HG02588 (cell line): ENCODE data around the gene PPM1G.
"Not testable (repeated sequence)": the region's sequence is repeated elsewhere in the genome, so short reads cannot be mapped to it uniquely, and the experiment has no call there.

Experiments
- ATAC-seq: cut with Tn5 transposase; IDR thresholded peaks from one replicate; pipeline ENCODE4 v1.9.1; 2021; ENCODE audit warnings: mild to moderate bottlenecking, moderate library complexity; ENCODE audit not compliant: unreplicated experiment

The PPM1G gene

DNA sequence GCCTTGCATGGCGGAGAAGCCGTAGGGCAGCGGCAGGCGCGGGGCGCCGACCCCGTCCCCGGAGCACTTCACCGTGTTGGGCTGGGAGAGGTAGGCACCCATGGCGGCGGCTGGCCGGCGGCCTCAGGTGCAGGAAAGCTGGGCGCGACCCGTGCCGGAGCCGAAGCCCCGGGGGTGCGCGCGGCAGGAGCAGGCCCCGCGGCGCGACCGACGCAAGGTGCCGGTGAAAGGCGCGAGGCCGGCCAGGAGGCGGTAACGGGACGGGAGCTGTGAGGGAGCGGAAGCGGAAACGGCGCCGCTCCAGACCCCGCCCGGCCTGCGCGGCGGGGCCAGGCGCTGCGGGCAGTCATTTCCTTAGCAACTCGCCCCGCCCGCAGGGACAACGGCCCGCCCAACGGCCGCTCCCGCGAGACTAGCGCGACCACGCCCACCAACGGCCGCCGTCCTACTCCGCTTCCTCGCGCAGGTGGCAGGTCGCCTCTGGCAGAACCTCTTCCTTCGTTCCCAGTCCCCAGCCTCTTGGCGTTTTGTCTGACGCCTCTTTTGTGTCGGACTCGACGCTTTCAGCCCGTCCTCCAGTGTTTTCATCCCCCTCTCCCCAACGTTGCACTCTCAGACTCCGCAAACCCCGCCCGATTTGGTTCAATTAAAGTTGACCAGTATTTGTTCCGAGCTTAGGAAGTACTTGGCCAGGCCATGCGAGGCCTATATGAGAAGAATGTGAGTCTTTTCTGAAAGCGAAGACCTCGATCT lies at the start of gene PPM1G:
TSS of gene PPM1G (minus strand) at position 271 of the 753 bp plus-strand sequence. CDS start at position 102, 169 bp downstream.
- ATAC-seq, result peak; percentile 93

- no peak for ATAC-seq
Measured at GRCh38 chr2:27453968-27454367, 44.6 kb upstream of the PPM1G start.

- no peak for ATAC-seq
Measured at GRCh38 chr2:27451095-27451494, 41.7 kb upstream of the PPM1G start.

DNA sequence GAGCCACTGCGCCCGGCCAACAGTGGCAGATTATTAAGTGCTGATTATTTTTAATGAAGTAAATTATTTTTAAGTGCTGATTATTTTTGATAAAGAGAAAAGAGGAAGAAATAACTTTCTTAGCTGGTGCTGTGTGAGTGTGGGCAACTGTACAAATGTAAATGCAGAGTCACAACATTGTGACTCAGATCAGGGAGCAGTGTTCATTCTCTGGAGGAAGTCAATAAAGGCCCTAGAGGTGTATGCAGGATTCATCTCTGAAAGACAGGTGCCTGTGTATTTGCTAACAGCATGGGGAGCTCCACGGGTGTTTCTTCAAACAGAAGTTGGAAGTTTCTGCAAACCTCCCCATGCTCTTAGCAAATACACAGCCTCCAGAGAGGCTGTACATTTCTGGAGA lies 39.0 kb upstream of the PPM1G start:
- no peak for ATAC-seq

DNA sequence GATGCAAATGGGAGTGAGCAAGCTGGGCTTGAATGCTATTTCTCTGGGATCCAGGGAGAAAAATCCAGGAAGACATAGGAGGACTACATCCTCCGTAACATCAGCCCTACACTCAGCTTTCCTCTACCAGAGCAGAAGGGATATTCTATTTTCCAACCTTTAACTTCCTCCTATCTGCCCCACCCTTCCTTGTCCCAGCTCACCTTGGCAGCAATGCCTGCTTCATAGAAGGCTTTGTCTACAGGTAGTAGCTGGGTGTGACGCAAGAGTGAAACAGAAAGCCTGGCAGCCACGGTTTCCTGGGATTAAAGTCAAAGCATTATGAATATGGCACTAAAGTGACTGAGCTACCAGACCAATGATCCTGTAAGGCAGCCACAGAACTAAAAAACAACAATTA lies 36.7 kb upstream of the PPM1G start:
- ATAC-seq, result no peak

DNA sequence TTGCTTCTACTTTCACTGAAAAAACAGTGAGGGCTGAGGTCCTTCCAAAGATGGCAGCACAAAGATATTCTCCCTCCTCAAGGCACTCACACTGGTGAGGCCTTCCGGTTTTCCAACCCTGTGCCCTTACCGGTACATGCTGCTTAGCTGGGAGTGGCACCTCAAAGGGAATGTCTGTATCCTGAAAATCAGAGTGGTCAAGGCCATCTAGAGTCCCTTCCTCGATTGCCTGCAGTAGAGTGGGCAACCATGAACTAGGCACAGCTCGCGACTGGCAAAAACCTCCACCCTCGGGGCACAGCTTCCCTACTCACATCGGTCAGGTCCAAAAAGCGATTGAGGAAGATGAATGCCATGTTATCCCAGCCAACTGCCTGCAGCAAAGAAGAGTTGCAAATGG lies 36.2 kb upstream of the PPM1G start:
- ATAC-seq, result no peak

DNA sequence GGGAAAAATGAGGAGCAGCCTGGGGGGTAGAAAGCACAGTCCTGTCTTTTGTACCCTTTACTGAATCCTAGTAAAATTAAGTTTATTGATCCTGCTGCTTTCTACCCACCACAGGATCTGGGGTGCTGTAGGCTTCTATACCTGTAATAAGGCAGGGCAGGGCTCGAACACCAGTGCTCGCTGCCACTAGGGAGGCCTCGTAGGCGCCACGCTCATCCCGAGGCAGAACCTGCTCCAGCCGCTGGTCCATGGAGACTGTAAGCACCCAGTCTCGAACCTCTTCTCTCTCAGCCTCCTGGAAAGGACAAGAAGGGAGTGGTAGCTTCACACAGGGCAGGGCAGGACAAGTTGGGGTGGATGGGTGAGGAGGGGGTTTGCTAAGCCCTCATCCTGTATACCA lies 35.8 kb upstream of the PPM1G start:
- ATAC-seq, result no peak

DNA sequence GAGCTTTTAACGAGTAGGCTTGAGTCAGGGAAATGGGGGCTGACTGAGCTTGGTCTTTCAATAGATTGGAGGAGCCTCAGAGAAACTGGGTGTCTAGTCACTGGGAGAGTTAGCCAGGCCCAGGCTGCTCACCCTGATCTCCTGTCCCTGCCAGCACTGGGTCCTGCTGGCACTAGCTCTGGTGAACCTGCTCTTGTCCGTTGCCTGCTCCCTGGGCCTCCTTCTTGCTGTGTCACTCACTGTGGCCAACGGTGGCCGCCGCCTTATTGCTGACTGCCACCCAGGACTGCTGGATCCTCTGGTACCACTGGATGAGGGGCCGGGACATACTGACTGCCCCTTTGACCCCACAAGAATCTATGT lies 33.5 kb upstream of the PPM1G start:
- no peak for ATAC-seq

DNA sequence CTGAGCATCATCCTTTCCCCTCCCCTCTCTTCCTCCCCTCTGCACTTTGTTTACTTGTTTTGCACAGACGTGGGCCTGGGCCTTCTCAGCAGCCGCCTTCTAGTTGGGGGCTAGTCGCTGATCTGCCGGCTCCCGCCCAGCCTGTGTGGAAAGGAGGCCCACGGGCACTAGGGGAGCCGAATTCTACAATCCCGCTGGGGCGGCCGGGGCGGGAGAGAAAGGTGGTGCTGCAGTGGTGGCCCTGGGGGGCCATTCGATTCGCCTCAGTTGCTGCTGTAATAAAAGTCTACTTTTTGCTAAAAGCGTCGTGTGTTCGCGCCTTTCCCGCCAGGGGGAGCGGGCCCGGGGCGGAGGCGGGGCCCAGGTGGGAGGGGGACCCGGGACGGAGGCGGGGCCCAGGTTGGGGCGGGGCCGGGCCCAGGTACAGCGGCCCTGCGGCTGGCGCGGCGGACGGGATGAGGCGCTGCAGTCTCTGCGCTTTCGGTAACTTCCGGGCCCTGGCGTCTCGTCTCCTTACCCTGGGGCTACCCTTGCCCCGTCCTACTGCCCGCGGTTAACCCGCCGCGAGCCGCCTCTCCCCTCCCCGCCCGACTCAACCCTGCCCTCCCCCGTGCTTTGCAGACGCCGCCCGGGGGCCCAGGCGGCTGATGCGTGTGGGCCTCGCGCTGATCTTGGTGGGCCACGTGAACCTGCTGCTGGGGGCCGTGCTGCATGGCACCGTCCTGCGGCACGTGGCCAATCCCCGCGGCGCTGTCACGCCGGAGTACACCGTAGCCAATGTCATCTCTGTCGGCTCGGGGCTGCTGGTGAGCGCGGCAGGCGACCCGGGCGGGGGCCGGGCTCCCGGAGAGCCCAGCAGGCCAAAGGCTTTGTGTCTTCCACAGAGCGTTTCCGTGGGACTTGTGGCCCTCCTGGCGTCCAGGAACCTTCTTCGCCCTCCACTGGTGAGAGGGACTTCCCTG lies 32.8 kb upstream of the PPM1G start, which contains the start of gene KRTCAP3:
TSS of gene KRTCAP3 (plus strand) at position 424 of the 962 bp plus-strand sequence. CDS start at position 456, 32 bp downstream.
- no peak for ATAC-seq

- no peak for ATAC-seq
Measured at GRCh38 chr2:27441226-27441926, 32.0 kb upstream of the PPM1G start.

- ATAC-seq, result no peak
Measured at GRCh38 chr2:27435628-27436027, 26.2 kb upstream of the PPM1G start.

DNA sequence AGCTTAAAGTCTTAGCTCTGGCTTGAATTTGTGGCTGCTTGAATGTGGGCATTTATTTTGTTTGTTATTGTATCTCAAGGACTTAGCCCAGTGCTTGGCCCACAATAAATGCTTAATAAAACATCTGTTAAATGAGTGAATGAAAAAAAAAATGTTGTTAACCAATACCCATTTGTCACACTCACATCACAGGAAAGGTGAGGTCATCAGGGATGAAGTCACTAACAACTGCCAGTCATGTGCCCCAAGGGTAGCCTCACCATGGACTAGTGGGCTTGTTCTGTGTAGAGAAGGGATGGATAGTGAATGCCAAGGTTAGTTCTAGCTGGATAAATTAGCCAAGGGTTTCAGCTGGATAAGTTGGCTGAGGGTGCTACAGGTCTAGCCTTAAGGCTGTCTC lies 22.0 kb upstream of the PPM1G start:
- no peak for ATAC-seq

GRCh38 chr2:27428978-27429541 lies 19.7 kb upstream of the PPM1G start:
- ATAC-seq, result peak; percentile 72

DNA sequence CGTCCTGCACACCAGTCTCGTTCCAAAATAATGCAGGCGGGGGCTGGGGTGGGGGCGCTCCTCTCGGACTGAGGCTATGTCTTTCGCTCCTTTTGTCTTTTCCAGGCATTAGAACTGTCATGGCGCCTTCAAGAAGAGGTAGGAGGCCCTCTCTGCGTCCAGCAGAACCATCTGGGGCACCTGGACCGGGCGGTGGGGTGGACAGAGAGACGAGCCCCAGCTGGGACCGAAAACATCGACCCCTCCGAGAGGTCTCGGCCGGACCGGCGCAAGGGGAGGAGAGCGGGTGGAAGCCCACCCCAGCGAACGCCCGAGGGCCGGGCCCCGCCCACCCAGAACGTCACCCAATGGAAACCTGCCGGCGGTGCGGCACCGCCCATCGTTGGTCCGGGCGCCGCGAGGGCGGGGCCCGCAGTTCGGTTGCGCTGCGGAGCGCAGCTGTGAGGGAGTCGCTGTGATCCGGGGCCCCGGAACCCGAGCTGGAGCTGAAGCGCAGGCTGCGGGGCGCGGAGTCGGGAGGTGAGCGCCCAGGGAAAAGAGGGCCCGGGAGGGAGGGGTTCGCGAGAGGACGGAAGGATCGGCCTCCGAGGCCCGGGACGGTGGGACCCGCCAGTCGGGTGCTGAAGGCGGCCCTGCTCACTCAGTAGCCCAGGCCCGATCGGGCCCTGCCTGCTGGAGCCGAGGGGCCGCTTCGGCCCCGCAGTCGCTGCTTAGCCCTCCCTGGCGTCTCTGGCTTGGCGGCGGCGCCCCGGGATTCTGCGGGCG lies 19.0 kb upstream of the PPM1G start, which contains the start of gene NRBP1:
TSS of gene NRBP1 (plus strand) at position 419 of the 765 bp plus-strand sequence. CDS start 4,643 bp downstream, outside the sequence.
- ATAC-seq, result peak; percentile 85

DNA sequence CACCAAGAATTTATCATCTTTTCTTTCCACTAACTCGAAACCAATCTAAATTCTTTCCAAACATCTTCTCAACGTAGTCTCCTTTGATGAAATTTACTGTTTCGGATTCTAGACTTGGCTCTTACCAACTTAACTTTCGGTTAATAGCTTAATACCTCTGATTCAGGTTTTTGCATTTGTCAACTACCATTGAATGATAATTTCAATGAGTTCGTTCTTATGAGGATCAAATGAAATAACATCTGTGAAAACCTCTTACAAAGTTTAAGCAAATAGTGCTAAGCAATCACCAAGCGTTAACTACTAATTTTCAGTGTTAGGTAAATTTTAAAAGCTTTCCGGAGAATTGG lies 18.4 kb upstream of the PPM1G start:
- ATAC-seq, result no peak

GRCh38 chr2:27425039-27425438 lies 15.6 kb upstream of the PPM1G start:
- ATAC-seq, result not testable (repeated sequence)

GRCh38 chr2:27422958-27423357 lies 13.6 kb upstream of the PPM1G start:
- no peak for ATAC-seq

GRCh38 chr2:27421660-27422250 lies 12.4 kb upstream of the PPM1G start:
- no peak for ATAC-seq

DNA sequence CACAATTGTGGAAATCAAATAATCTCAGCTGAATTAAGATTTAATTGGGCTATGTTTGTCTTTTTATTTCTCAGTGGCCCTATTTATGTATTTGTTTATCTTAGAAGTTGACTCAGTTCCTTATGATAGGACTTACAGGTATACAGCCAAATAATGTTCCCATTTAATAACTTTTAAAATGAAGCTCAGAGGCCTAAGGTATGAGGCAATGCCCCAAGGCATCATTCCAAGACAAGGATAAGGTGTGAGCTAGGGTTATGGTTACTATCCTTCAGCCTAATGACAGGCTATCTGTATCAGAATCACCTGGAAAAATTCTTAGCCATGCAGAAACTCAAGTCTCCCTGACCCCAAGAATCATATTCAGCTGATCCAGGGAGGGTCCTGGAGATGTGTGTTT lies 11.6 kb upstream of the PPM1G start:
- no peak for ATAC-seq

DNA sequence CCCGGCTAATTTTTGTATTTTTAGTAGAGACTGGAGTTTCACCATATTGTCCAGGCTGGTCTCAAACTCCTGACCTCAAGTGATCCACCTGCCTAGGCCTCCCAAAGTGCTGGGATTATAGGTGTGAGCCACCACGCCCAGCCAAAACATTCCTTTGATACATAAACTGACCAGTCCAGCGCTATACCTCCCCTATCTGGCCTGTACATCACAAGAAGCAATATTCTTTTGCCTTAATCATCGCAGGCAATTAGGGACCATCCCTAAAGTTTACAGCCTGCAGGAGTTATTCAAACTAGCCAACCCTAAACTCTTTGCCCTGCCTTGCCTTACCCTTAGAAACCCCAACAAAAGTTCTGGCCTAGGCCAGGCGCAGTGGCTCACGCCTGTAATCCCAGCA lies 6.8 kb upstream of the PPM1G start:
- ATAC-seq, result no peak
